Measurements from ENCODE around the gene FHL2.

Gene FHL2

DNA sequence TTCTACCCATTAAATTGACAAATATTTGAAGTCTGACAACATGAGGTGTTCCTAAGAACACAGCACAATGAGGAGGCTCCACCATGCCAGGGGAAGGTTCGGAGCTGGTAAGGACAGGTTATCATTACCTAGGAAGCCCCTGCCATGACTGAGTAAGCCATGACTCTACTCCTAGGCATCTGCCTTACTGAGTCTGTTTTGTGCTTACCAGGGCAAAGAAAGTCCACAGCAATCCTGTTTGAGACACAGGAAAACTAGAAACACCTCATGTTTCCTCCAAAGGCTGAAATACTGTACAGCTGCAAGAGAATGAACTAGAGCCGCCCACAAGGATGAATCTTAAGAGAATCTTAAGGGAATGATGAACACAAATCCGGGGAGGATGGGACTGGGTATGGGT is 80.9 kb downstream of the FHL2 start:
- no peak for DNase-seq (ENCODE audit: low read depth, low spot score)

DNA sequence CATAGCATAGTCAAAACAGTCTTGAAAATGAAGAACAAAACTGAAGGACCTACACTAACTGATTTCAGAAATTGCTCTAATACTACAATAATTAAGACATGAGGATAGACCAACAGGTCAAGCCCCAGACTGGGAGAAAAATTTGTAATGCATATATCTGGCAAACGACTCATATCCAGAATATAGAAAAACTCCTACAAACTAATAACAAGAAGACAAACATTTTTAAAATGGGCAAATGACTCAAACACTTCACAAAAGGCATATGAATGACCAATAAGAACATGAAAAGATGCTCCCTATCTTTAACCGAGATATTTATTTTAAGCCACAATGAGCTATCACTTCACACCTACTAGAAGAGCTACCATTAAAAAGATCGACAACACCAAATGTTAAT is 83.5 kb downstream of the FHL2 start:
- no peak for DNase-seq (ENCODE audit: low read depth, low spot score)

DNA sequence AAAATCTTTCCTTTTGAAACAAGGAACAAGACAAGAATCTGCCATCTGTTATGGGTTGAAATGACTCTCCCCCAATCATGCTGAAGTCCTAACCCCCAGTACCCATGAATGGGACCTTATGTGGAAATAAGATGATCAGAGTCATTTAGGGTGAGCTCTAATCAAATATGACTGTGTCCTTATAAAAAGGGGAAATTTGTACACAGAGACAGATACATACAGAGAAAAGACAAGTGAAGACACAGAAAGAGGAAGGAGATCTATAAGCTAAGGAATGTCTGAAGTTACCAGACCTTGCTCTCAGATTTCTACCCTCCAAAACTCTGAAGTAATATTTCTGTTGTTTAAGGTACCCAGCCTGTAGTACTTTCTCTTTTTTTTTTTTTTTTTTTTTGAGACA is 85.0 kb downstream of the FHL2 start:
- DNase-seq (ENCODE audit: low read depth, low spot score): no peak

Measured in iPS DF 19.7 (cell line).